NCI-H748 treated with DMSO at 0.1 percent for 48 hours (cell line): ENCODE data around the gene STAB1.

ENCODE experiments used
- DNase-seq: peaks from one replicate; lab custom pipeline; 2025; lab: John Stamatoyannopoulos, UW

The STAB1 gene

GRCh38 chr3:52487050-52487787 is 7.9 kb upstream of the STAB1 start:
- no peak for DNase-seq

GRCh38 chr3:52487788-52488691 is 7.1 kb upstream of the STAB1 start:
- DNase-seq, result no peak

- DNase-seq, result no peak
These were observed 6.4 kb upstream of the STAB1 start for GRCh38 chr3:52488746-52489145.

- DNase-seq, result no peak
These were observed 5.7 kb upstream of the STAB1 start for GRCh38 chr3:52489453-52489852.

GRCh38 chr3:52490035-52490938 is 4.9 kb upstream of the STAB1 start:
- no peak for DNase-seq

- no peak for DNase-seq
These were observed 4.1 kb upstream of the STAB1 start for GRCh38 chr3:52490939-52491526.

GRCh38 chr3:52492059-52492458 is 3.1 kb upstream of the STAB1 start:
- DNase-seq, result no peak

- DNase-seq, result no peak
These were observed 1.7 kb upstream of the STAB1 start for GRCh38 chr3:52493232-52494017.

GRCh38 chr3:52494445-52494844 is 693 bp upstream of the STAB1 start:
- no peak for DNase-seq

GRCh38 chr3:52495777-52496602 is 852 bp downstream of the STAB1 start:
- no peak for DNase-seq

GRCh38 chr3:52498137-52499054 is 3.3 kb downstream of the STAB1 start:
- DNase-seq, result no peak

GRCh38 chr3:52501046-52501445 is 5.9 kb downstream of the STAB1 start:
- DNase-seq, result no peak

- DNase-seq, result no peak
These were observed 6.9 kb downstream of the STAB1 start for GRCh38 chr3:52502001-52502400.

GRCh38 chr3:52502808-52503350 is 7.7 kb downstream of the STAB1 start:
- DNase-seq, result no peak

GRCh38 chr3:52503788-52504424 is 8.8 kb downstream of the STAB1 start:
- no peak for DNase-seq

GRCh38 chr3:52504977-52505376 is 9.8 kb downstream of the STAB1 start:
- DNase-seq, result no peak

GRCh38 chr3:52506266-52506966 is 11.3 kb downstream of the STAB1 start:
- no peak for DNase-seq

GRCh38 chr3:52507359-52507758 is 12.2 kb downstream of the STAB1 start:
- DNase-seq, result no peak
